Measurements from ENCODE around the gene OLFML1.

- TF ChIP-seq CTCF (IDR thresholded peaks at IDR 0.05 in 8 of 11, conservative IDR thresholded peaks at IDR 0.05 in 3 of 11), result no peak
- no peak for TF ChIP-seq POLR2A (IDR thresholded peaks at IDR 0.05)
Observed at GRCh38 chr11:7471071-7471470, 14.2 kb upstream of the OLFML1 start.
